Measurements from ENCODE around the gene KCNQ1. TPM values are rescaled to one million over a fixed set of nuclear protein-coding genes. Genes with fewer than 3 reads are reported as not detected.

The KCNQ1 gene
- total and polyA plus RNA-seq, 8 donors, result 14.0 to 61.1 (median 46.7) TPM

DNA sequence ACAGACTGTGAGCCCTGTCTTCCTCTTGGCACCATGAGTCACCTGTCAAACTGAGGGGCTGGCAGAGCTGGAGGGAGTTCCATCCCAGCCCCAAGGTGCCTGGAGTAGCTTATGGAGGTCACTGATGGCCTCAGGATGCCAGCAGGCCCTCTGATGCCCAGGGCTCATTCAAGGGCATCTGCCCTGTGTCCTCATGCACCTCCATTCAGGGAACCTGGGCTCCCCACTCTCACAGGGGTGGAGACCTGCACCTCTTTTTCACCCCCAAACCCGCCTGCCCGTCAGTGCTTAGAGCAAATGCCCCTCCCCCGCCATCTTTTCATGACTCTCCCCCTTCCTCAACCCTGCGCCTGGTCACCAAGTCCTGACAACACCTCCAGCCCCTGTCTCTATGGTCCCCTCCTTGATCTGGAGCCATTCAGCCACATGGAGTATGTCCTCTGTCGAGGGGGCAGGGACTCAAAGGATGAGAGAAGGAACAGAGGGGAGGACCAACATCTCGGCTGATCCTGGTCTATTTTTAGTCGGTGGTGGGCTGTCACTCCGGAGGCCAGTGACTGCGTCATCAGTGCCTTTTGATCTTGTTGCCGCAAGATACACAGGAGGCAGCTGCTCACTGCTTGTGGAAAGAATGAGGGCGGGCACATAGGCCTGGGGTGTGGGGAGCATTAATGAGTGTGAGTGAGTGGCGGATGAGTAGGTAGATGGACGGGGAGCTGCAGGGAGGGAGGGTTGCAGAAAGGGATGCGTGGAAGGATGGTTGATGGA lies 368.5 kb downstream of the KCNQ1 start:
- Histone ChIP-seq H3K9me3 (no peaks in the 10 kb centered on the region), H3K27me3 (no peaks in the 10 kb centered on the region), H3K4me3 (no peak overlapping the region), H3K36me3 (no peaks in the 10 kb centered on the region), H3K4me1 (no peaks in the 10 kb centered on the region), H3K27ac (no peak overlapping the region)
- FAIRE-seq (no peak), DNase-seq (peak in 3 of 6 donors; percentile 20 to 36 (median 28)), ATAC-seq (no peak)
- TF ChIP-seq, protein P1, sequence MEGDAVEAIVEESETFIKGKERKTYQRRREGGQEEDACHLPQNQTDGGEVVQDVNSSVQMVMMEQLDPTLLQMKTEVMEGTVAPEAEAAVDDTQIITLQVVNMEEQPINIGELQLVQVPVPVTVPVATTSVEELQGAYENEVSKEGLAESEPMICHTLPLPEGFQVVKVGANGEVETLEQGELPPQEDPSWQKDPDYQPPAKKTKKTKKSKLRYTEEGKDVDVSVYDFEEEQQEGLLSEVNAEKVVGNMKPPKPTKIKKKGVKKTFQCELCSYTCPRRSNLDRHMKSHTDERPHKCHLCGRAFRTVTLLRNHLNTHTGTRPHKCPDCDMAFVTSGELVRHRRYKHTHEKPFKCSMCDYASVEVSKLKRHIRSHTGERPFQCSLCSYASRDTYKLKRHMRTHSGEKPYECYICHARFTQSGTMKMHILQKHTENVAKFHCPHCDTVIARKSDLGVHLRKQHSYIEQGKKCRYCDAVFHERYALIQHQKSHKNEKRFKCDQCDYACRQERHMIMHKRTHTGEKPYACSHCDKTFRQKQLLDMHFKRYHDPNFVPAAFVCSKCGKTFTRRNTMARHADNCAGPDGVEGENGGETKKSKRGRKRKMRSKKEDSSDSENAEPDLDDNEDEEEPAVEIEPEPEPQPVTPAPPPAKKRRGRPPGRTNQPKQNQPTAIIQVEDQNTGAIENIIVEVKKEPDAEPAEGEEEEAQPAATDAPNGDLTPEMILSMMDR (IDR thresholded peaks at IDR 0.05), result no peak
- WGBS, 2 donors, result 78 to 79% methylated on average over 14 of the region's 14 CpGs
- intact Hi-C loops (cut with DNase I), result no loop called here

DNA sequence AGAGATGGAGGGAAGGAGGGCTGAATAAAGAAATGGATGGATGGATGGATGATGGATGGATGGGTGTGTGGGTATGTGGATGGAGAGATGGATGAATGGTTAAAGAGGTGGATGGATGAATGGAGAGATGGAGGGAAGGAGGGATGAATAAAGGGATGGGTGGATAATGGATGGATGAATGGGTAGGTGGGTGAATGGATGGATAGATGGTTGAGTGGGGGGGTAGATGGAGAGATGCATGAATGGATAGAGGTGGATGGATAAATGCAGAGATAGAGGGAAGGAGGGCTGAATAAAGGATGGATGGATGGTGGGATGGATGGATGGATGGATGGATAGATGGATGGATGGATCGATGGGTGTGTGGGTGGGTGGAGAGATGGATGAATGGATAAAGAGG lies 369.2 kb downstream of the KCNQ1 start:
- no peaks in the 10 kb centered on the region for H3K4me1 ChIP-seq
- no peaks in the 10 kb centered on the region for H3K27me3 ChIP-seq
- H3K27ac ChIP-seq, result no peak overlapping the region
- DNase-seq, result no peak
- ATAC-seq, result no peak
- no peak overlapping the region for H3K4me3 ChIP-seq
- intact Hi-C loops (cut with DNase I), result no loop called here
- H3K9me3 ChIP-seq, result no peaks in the 10 kb centered on the region
- no peak for FAIRE-seq
- TF ChIP-seq, protein P1 (IDR thresholded peaks at IDR 0.05), result no peak
- 96 to 99% methylated on average over 1 of the region's 1 CpG for WGBS, 2 donors
- no peaks in the 10 kb centered on the region for H3K36me3 ChIP-seq

DNA sequence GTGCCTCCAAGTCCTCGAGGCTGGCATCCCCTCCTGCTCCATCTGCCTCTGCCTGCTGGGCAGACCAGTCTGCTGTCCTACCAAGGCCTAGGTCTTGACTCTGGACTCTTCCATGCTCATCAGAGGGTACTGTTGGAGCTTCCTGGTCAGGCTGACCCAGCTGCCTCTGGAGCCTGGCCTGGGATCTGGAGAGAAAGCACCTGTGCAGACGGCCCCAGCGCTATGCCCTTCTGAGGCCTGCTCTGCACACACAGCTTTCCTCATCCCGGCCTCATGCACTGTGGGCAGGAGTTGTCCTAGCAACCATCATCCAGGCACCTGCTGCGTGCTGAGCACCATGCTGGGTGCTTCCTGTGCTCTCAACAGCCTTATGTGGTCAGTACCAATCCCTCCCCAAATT lies 369.9 kb downstream of the KCNQ1 start:
- TF ChIP-seq, protein P1 (IDR thresholded peaks at IDR 0.05), result no peak
- no peaks in the 10 kb centered on the region for H3K9me3 ChIP-seq
- peak in 2 of 4 donors; percentile 30 to 47 for ATAC-seq
- WGBS, 2 donors, result 93 to 97% methylated on average over 5 of the region's 5 CpGs
- peak in 3 of 6 donors; percentile 11 to 49 (median 39) for DNase-seq
- no peak overlapping the region for H3K4me3 ChIP-seq
- intact Hi-C loops (cut with DNase I), result no loop called here
- H3K27me3 ChIP-seq, result no peaks in the 10 kb centered on the region
- no peak overlapping the region for H3K27ac ChIP-seq
- no peaks in the 10 kb centered on the region for H3K4me1 ChIP-seq
- FAIRE-seq, result no peak
- no peaks in the 10 kb centered on the region for H3K36me3 ChIP-seq

DNA sequence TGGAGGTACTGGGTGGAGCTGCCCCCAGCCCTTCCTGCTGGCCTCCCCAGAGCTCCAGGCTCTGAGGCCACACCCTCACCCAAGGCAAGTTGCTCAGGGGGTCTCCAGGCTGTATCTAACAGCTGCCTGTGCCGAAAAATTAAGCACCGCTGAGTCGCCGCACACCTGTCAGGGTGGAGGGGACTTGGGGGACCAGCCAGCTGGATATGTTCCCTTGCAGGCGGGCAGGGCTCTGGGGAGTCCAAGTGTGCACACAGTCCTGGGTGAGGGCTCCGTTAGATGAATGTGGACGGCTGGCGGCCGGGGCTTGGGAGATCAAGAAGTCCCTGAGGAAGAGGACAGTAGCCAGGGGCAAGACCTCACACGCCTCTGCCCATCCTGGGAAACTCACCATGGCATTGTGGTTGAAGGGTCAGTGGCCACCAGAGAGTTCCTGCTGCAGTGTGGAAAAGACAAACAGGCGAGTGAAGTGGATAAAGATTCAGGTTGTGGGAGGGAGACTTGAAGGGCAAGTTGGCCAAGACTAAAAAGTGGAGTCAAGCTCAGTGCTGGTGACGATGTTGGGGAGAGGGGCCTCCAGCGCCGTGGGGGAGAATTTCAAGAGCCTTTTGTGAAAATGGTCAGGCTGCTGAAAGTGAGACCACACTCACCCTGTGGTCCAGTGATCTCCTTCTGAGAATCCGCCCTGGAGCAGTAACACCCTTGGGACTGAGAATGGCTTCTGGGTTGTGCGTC lies 371.1 kb downstream of the KCNQ1 start:
- no peaks in the 10 kb centered on the region for H3K9me3 ChIP-seq
- no peak overlapping the region for H3K4me3 ChIP-seq
- H3K36me3 ChIP-seq, result no peaks in the 10 kb centered on the region
- TF ChIP-seq, protein P1 (IDR thresholded peaks at IDR 0.05), result no peak
- H3K27me3 ChIP-seq, result no peaks in the 10 kb centered on the region
- intact Hi-C loops (cut with DNase I), result no loop called here
- no peaks in the 10 kb centered on the region for H3K4me1 ChIP-seq
- ATAC-seq, result no peak
- DNase-seq, result peak in 3 of 6 donors; percentile 11 to 53 (median 48)
- H3K27ac ChIP-seq, result no peak overlapping the region
- FAIRE-seq, result no peak
- WGBS, 2 donors, result 97 to 98% methylated on average over 16 of the region's 16 CpGs
